Dedifferentiated amniotic fluid mesenchymal stem cell (primary cell): ENCODE measurements around the gene DEGS1.

Experiments
- DNase-seq: peaks from one replicate; pipeline ENCODE4 v3.0.0-alpha.2; 2016; ENCODE audit errors: extremely low spot score

Gene DEGS1

GRCh38 chr1:224182866-224183590, at the start of gene DEGS1:
Gene DEGS1 (plus strand): TSS chr1:224183240. CDS start chr1:224183337, 97 bp downstream.
- peak; percentile 68 for DNase-seq

- no peak for DNase-seq
These were observed 49.2 kb upstream of the DEGS1 start for GRCh38 chr1:224133741-224134299.

- no peak for DNase-seq
These were observed 45.5 kb upstream of the DEGS1 start for GRCh38 chr1:224137518-224137917.

DNA sequence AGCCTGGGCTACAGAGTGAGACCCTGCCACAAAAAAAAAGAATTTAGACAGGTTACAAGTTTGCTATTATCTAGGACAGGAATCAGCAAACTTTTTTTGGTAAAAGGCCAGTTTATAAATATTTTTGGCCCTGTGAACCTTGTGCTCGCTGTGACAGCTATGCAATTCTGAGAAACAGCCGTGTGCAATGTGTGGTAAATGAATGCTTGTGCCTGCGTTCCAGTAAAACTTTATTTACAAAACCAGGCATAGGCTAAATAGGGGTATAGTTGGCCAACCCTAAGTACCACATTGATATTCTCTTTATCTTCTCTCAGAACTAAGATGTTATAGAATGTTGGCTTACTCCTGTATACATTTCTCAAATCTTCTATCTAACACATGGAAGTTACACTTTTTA, 44.8 kb upstream of the DEGS1 start:
- DNase-seq: no peak

GRCh38 chr1:224141693-224142092, 41.3 kb upstream of the DEGS1 start:
- no peak for DNase-seq

GRCh38 chr1:224149709-224150108, 33.3 kb upstream of the DEGS1 start:
- DNase-seq: no peak

DNA sequence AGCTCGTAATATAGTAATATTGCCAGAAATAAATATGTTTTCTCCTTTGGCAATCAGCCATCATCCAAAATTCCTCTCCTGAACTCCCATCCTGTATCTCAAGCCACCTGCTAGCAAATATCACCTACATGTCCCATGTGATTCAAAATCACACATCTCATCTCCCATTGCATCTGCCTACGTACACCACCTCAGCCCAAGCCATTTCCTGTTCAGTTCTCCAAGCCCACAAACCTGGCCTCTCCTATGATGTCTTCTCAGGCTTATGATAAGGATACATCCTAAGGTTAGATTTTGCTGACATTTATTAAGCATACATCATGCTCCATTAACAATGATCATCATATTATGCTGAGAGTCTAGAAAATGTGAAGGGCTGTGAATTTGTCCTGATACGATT, 31.9 kb upstream of the DEGS1 start:
- DNase-seq: no peak

- DNase-seq: no peak
These were observed 25.7 kb upstream of the DEGS1 start for GRCh38 chr1:224157316-224157715.

- DNase-seq: no peak
These were observed 23.5 kb upstream of the DEGS1 start for GRCh38 chr1:224159541-224159940.

GRCh38 chr1:224160171-224160682, 22.8 kb upstream of the DEGS1 start:
- DNase-seq: no peak

DNA sequence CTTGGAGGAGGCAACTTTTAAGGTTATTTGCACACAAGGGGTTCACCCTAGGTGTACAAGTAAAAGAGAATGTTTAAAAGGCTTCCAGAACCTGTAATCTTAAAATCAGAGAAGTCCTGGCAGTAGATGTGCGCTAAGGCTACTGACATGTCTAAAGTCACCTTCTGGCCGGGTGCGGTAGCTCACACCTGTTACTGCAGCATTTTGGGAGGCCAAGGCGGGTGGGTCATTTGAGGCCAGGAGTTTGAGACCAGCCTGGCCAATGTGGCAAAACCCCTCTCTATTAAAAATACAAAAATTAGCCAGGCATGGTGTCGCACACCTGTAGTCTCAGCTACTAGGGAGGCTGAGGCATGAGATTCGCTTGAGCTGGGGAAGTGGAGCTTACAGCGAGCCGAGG, 20.3 kb upstream of the DEGS1 start:
- no peak for DNase-seq

- no peak for DNase-seq
These were observed 19.7 kb upstream of the DEGS1 start for GRCh38 chr1:224163311-224163710.

- DNase-seq: no peak
These were observed 14.1 kb upstream of the DEGS1 start for GRCh38 chr1:224168859-224169380.

GRCh38 chr1:224169718-224170270, 13.2 kb upstream of the DEGS1 start:
- no peak for DNase-seq

DNA sequence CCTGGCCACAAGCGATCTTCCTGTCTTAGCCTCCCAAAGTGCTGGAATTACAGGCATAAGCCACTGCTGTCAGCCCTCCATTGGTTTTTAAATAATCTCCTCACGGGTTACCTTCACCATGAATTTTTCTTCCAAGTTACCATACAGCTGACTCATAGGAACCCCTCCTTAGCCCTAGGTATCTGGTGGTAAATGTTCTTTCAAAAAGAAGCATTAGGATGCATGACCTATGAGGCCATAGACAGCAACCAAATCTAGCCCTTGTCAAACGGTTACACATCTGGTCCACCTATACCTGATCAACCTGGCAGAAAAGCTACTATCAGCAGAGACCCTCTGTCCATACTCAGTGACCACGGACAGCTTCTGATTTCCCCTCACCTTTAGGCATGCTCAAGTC, 12.7 kb upstream of the DEGS1 start:
- no peak for DNase-seq

DNA sequence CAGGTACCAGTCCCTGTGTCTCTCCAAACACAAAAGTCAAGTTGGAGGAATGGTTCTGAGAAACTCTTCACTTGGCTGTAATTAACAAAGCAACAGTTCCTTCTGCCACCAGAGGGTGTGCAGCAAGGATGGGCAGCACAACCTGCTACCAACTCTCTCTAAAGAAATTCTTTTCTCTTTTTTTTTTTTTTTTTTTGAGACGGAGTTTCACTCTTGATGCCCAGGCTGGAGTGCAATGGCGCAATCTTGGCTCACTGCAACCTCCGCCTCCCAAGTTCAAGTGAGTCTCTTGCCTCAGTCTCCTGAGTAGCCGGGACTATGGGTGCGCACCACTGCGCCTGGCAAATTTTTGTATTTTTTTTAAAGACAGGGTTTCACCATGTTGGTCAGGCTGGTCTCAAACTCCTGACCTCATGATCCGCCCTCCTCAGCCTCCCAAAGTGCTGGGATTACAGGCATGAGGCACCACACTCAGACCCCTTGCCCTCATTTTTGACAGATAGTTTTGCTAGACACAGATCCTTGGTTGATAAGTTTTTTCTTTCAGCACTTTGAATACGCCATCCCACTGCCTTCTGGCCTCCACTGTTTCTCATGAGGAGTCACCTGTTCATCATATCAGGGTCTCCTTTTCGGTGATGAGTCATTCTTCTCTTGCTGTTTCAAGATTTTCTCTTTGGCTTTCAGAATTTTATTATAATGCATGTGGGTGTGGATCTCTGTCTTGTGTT, 12.1 kb upstream of the DEGS1 start:
- DNase-seq: no peak

GRCh38 chr1:224172229-224172628, 10.8 kb upstream of the DEGS1 start:
- DNase-seq: no peak

DNA sequence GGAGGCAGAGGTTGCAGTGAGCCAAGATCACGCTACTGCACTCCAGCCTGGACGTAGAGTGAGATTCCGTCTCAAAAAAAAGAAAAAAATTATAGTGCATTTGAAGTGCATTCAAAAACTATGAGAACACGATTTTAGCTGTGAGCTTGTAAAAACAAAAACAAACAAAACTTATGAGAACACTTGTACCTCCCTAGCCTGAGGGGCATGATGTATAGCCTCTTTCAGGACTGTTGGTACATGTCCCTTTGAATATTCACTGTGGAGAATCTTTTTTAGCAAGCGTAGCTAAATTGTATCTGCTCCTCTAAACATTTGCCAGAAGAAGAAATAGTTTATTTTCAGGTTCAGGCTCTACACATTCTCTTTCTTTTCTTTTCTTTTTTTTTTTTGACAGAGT, 9.5 kb upstream of the DEGS1 start:
- no peak for DNase-seq

GRCh38 chr1:224175617-224176016, 7.4 kb upstream of the DEGS1 start:
- no peak for DNase-seq

- DNase-seq: no peak
These were observed 5.6 kb upstream of the DEGS1 start for GRCh38 chr1:224177356-224177999.

DNA sequence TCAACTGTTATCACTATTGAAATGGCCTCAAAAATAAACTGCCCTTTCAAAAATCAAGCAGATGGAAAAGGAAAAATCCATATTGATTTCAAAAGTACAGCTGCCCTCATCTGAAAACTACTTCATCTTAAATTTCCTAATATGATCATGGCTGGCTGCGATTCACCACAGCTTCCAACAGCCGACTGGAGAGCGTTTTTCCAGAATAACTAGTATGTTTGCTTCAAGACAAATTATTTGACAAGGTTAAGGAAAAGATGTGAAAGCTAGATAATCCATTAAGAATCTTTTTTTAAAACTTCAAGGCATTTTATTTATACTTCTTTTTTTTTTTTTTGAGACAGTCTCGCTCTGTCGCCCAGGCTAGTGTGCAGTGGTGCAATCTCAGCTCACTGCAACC, 4.1 kb upstream of the DEGS1 start:
- DNase-seq: no peak
